H1 (cell line): ENCODE measurements around the gene CDCA7. TPM values are rescaled to one million over a fixed set of nuclear protein-coding genes. Genes with fewer than 3 reads are reported as not detected.

Source experiments
- CTCF ChIA-PET: fragments of 300-600 bp; sonication (Branson Sonifier 250); formaldehyde crosslinking; loops from one replicate; lab custom pipeline; 2021; ENCODE audit not compliant: partially characterized antibody; lab: Charles Lee
- POLR2A ChIA-PET: fragments of 300-600 bp; sonication (Branson Sonifier 250); formaldehyde crosslinking; loops from one replicate; lab custom pipeline; 2021; ENCODE audit warnings: inconsistent platforms; ENCODE audit not compliant: partially characterized antibody; lab: Charles Lee
- DNase-seq, 2 experiments: peaks; one replicate each; pipeline versions ENCODE4 v3.0.0 to v3.0.0-alpha.2; 2010 to 2022; ENCODE audit warnings: low spot score in 2 of 2, low read depth in 1 of 2, mixed read lengths in 1 of 2
- FAIRE-seq: peaks from 2 replicates; lab custom pipeline; 2011; peaks lifted over from hg19 to GRCh38; lab: Jason Lieb, UNC
- H2AFZ ChIP-seq: 2 replicates; pipeline ENCODE4 v1.8.1; 2012; ENCODE audit warnings: low read length, inconsistent platforms
- H2AK5ac ChIP-seq: 2 replicates; pipeline ENCODE4 v1.6.1; 2013; ENCODE audit warnings: low read depth, low read length
- H2BK120ac ChIP-seq: replicated peaks from 2 replicates; pipeline ENCODE3; 2013; ENCODE audit warnings: low read depth, low read length, inconsistent platforms
- H2BK12ac ChIP-seq: 2 replicates; pipeline ENCODE4 v1.6.1; 2013; ENCODE audit warnings: low read depth, low read length
- H2BK15ac ChIP-seq: 2 replicates; pipeline ENCODE4 v1.6.1; 2013; ENCODE audit warnings: low read length
- H2BK20ac ChIP-seq: 2 replicates; pipeline ENCODE4 v1.6.1; 2013; ENCODE audit warnings: low read length
- H2BK5ac ChIP-seq: 2 replicates; pipeline ENCODE4 v1.6.1; 2013; ENCODE audit warnings: low read depth, low read length
- H3K14ac ChIP-seq: 2 replicates; pipeline ENCODE4 v1.6.1; 2013; ENCODE audit warnings: inconsistent platforms; ENCODE audit not compliant: insufficient read length
- H3K18ac ChIP-seq: 2 replicates; pipeline ENCODE4 v1.6.1; 2013; ENCODE audit warnings: low read length; ENCODE audit errors: extremely low read depth
- H3K23ac ChIP-seq: 2 replicates; pipeline ENCODE4 v1.6.1; 2013; ENCODE audit warnings: inconsistent platforms; ENCODE audit not compliant: insufficient read length
- H3K23me2 ChIP-seq: 2 replicates; pipeline ENCODE4 v1.6.1; 2013; ENCODE audit warnings: low read depth, low read length
- H3K27ac ChIP-seq: 2 replicates; pipeline ENCODE4 v1.6.1; 2011; ENCODE audit warnings: low read depth, low read length, inconsistent platforms
- H3K27me3 ChIP-seq, 4 experiments: replicated peaks in 1 of 4; 1 replicate in 1 of 4; 2 replicates in 3 of 4; pipeline versions ENCODE4 v1.6.1 to v1.8.1; 2011 to 2013; ENCODE audit warnings: low read length in 3 of 4, mild to moderate bottlenecking in 3 of 4, inconsistent platforms in 2 of 4, mixed read lengths in 2 of 4, moderate library complexity in 1 of 4; ENCODE audit not compliant: control insufficient read depth in 3 of 4, insufficient read depth in 3 of 4; ENCODE audit errors: extremely low read depth in 1 of 4
- H3K36me3 ChIP-seq, 4 experiments: 2 replicates each; pipeline versions ENCODE4 v1.6.1 to v1.8.1; 2011 to 2013; ENCODE audit warnings: mild to moderate bottlenecking in 4 of 4, low read length in 3 of 4, moderate library complexity in 2 of 4, control low read depth in 1 of 4, inconsistent platforms in 1 of 4; ENCODE audit not compliant: insufficient read depth in 4 of 4, control insufficient read depth in 2 of 4
- H3K4ac ChIP-seq: replicated peaks from 2 replicates; pipeline ENCODE3; 2013; ENCODE audit warnings: low read length, low read depth, mixed read lengths, inconsistent platforms; ENCODE audit not compliant: insufficient read length
- H3K4me1 ChIP-seq, 4 experiments: replicated peaks in 1 of 4; 1 replicate in 1 of 4; 2 replicates in 3 of 4; pipeline versions ENCODE4 v1.6.1 to v1.8.1; 2011 to 2013; ENCODE audit warnings: low read length in 3 of 4, inconsistent platforms in 2 of 4, mixed read lengths in 1 of 4; ENCODE audit not compliant: insufficient read depth in 4 of 4, control insufficient read depth in 3 of 4
- H3K4me2 ChIP-seq, 2 experiments: 2 replicates each; pipeline versions ENCODE4 v1.6.1 to v1.8.1; 2011 to 2013; ENCODE audit warnings: low read depth in 2 of 2, low read length in 2 of 2, control low read depth in 1 of 2, inconsistent platforms in 1 of 2, mild to moderate bottlenecking in 1 of 2; ENCODE audit not compliant: insufficient read depth in 1 of 2
- H3K4me3 ChIP-seq, 4 experiments: fragments of 200-600, 300-600 bp in 1 of 4; sonication (generic), shearing (Covaris generic), sonication (Bioruptor Twin) in 1 of 4; 2 replicates each; pipeline versions ENCODE4 v1.5.1 to v1.8.1; 2011 to 2016; ENCODE audit warnings: low read length in 4 of 4, low read depth in 3 of 4, control low read depth in 2 of 4, inconsistent platforms in 2 of 4, mild to moderate bottlenecking in 2 of 4, mixed read lengths in 1 of 4, moderate library complexity in 1 of 4; ENCODE audit not compliant: insufficient read depth in 2 of 4; ENCODE audit errors: extremely low read depth in 1 of 4
- H3K56ac ChIP-seq: replicated peaks from 2 replicates; pipeline ENCODE3; 2013; ENCODE audit warnings: low read depth, mild to moderate bottlenecking, mixed read lengths, low read length, inconsistent platforms; ENCODE audit not compliant: insufficient read length
- H3K79me1 ChIP-seq: 2 replicates; pipeline ENCODE4 v1.6.1; 2013; ENCODE audit warnings: low read depth, low read length, control low read depth
- H3K79me2 ChIP-seq, 2 experiments: 2 replicates each; pipeline versions ENCODE4 v1.6.1 to v1.8.1; 2012 to 2013; ENCODE audit warnings: low read length in 2 of 2, mild to moderate bottlenecking in 2 of 2, inconsistent platforms in 1 of 2; ENCODE audit not compliant: insufficient read depth in 2 of 2, control insufficient read depth in 1 of 2
- H3K9ac ChIP-seq, 4 experiments: replicated peaks in 1 of 4; 1 replicate in 1 of 4; 2 replicates in 3 of 4; pipeline versions ENCODE4 v1.6.1 to v1.8.1; 2011 to 2013; ENCODE audit warnings: low read depth in 3 of 4, low read length in 3 of 4, control low read depth in 2 of 4, mild to moderate bottlenecking in 2 of 4, moderate library complexity in 2 of 4, inconsistent platforms in 1 of 4; ENCODE audit errors: extremely low read depth in 1 of 4
- H3K9me3 ChIP-seq, 2 experiments: 2 replicates each; pipeline versions ENCODE4 v1.6.1 to v1.8.1; 2012 to 2013; ENCODE audit warnings: mild to moderate bottlenecking in 2 of 2, moderate library complexity in 2 of 2, control low read depth in 1 of 2, inconsistent platforms in 1 of 2, low read depth in 1 of 2, low read length in 1 of 2, mixed read lengths in 1 of 2; ENCODE audit not compliant: insufficient read depth in 2 of 2
- H4K20me1 ChIP-seq, 2 experiments: replicated peaks in 1 of 2; 2 replicates each; pipeline versions ENCODE3 to v1.8.1; 2011 to 2013; ENCODE audit warnings: inconsistent platforms in 2 of 2, low read length in 2 of 2, mild to moderate bottlenecking in 1 of 2; ENCODE audit not compliant: insufficient read depth in 2 of 2, control insufficient read depth in 1 of 2
- H4K5ac ChIP-seq: 2 replicates; pipeline ENCODE4 v1.6.1; 2013; ENCODE audit warnings: low read length, low read depth, mixed read lengths, inconsistent platforms; ENCODE audit not compliant: insufficient read length
- H4K8ac ChIP-seq: 2 replicates; pipeline ENCODE4 v1.8.0; 2013; ENCODE audit warnings: mild to moderate bottlenecking, moderate library complexity, low read length, inconsistent platforms; ENCODE audit not compliant: insufficient read depth; ENCODE audit errors: extremely low read depth
- H4K91ac ChIP-seq: replicated peaks from 2 replicates; pipeline ENCODE3; 2013; ENCODE audit warnings: low read length, mixed read lengths, inconsistent platforms; ENCODE audit not compliant: insufficient read length
- CBX8 ChIP-seq: fragments of 300-800, 300-1000 bp; sonication (generic); IDR thresholded peaks from 2 replicates; pipeline ENCODE4 v1.7.1; 2016; ENCODE audit warnings: low read depth, low read length, borderline replicate concordance
- CHD1 ChIP-seq: IDR thresholded peaks from 2 replicates; pipeline ENCODE4 v1.6.1; 2012; ENCODE audit warnings: low read depth, low read length, improper control_type of control experiment
- CREB1 ChIP-seq: IDR thresholded peaks from 2 replicates; pipeline ENCODE4 v1.6.1; 2012; ENCODE audit warnings: inconsistent platforms
- CTBP2 ChIP-seq: IDR thresholded peaks from 2 replicates; pipeline ENCODE4 v1.7.0; 2011; ENCODE audit warnings: borderline replicate concordance, mild to moderate bottlenecking, moderate library complexity, mixed read lengths, low read length; ENCODE audit not compliant: insufficient read depth, insufficient read length
- HDAC6 ChIP-seq: IDR thresholded peaks from one replicate; pipeline ENCODE4 v1.7.1; 2012; ENCODE audit warnings: low read depth, mild to moderate bottlenecking, inconsistent platforms, low read length, moderate library complexity
- JUN ChIP-seq: IDR thresholded peaks from 2 replicates; pipeline ENCODE4 v1.6.1; 2011; ENCODE audit warnings: low read depth, mild to moderate bottlenecking, improper control_type of control experiment, low read length
- KDM1A ChIP-seq: fragments of 200-600, 300-600 bp; sonication (generic); IDR thresholded peaks from 2 replicates; pipeline ENCODE4 v1.7.1; 2016; ENCODE audit warnings: mild to moderate bottlenecking, low read length, borderline replicate concordance
- KDM5A ChIP-seq: fragments of 200-600 bp; IDR thresholded peaks from 2 replicates; pipeline ENCODE4 v1.7.1; 2012; ENCODE audit warnings: mild to moderate bottlenecking, low read length, inconsistent platforms, mixed read lengths
- RNF2 ChIP-seq: fragments of 200-900, 300-1000 bp; sonication (generic); IDR thresholded peaks from 2 replicates; pipeline ENCODE4 v1.7.1; 2016; ENCODE audit warnings: borderline replicate concordance, low read depth, mild to moderate bottlenecking, antibody characterized with exemption, low read length; ENCODE audit not compliant: poor library complexity, severe bottlenecking; ENCODE audit errors: missing control alignments
- SRF ChIP-seq: IDR thresholded peaks from 2 replicates; pipeline ENCODE4 v1.6.1; 2011; ENCODE audit warnings: mild to moderate bottlenecking, low read depth, low read length, moderate library complexity
- SUZ12 ChIP-seq: fragments of 200-600 bp; sonication (generic); IDR thresholded peaks from 2 replicates; pipeline ENCODE4 v1.6.1; 2012; ENCODE audit warnings: mild to moderate bottlenecking, inconsistent platforms, low read length, moderate library complexity, mixed read lengths
- TCF12 ChIP-seq: IDR thresholded peaks from 2 replicates; pipeline ENCODE4 v1.6.1; 2011; ENCODE audit warnings: low read depth, mild to moderate bottlenecking, low read length
- ZNF274 ChIP-seq: IDR thresholded peaks from 2 replicates; pipeline ENCODE4 v1.7.0; 2012; ENCODE audit warnings: low read length, borderline replicate concordance; ENCODE audit errors: extremely low read depth
- WGBS, 2 experiments: shearing (Covaris generic) in 1 of 2; methylation state at CpG; one replicate each; pipeline versions ENCODE4 v1.1.6 to v1.1.7; 2013 to 2015; ENCODE audit warnings: low lambda C conversion rate in 2 of 2, mixed read lengths in 2 of 2, inconsistent platforms in 1 of 2, low coverage in 1 of 2, missing lambda C conversion rate in 1 of 2; ENCODE audit not compliant: insufficient replicate concordance in 2 of 2, insufficient coverage in 1 of 2, insufficient read length in 1 of 2; ENCODE audit errors: extremely low coverage in 1 of 2, missing lambda C conversion rate in 1 of 2; 5-methylcytosine and 5-hydroxymethylcytosine counted together
- polyA plus RNA-seq, 7 experiments: library from polyadenylated mRNA; depleted of rRNA in 3 of 7; stranded (reverse) in 5 of 7; unstranded in 2 of 7; fragments of >200 nt in 5 of 7; fragments of 200-250 nt in 2 of 7; gene quantifications; 1 replicate in 5 of 7; 2 replicates in 1 of 7; 4 replicates in 1 of 7; pipeline versions ENCODE4 v1.2.1 to v1.2.3, GENCODE V29; 2011 to 2013; ENCODE audit warnings: missing spikeins in 2 of 7, mixed read lengths in 2 of 7
- total RNA-seq: library from RNA; stranded (reverse); fragmentation: NEBNext Ultra II Directional; extraction: Animal tissue kit (Norgen Biotek cat#: 25700); gene quantifications from 2 replicates; pipeline ENCODE4 v1.2.1, GENCODE V29; 2021

Gene CDCA7
- total and polyA plus RNA-seq, 2 of the 8 experiments (the other 6 are each of a cell fraction or from before 2014, with no cell fraction given) = 64.4 to 80.4 TPM

- H3K18ac ChIP-seq = no peak overlapping the region
- H2AK5ac ChIP-seq = no peak overlapping the region
- H3K79me1 ChIP-seq = no peaks in the 10 kb centered on the region
- H3K14ac ChIP-seq = no peak overlapping the region
- no peaks in the 10 kb centered on the region; a peak in 2 of 7 replicates for H3K27me3 ChIP-seq
- no peak overlapping the region for H3K23ac ChIP-seq
- H2BK12ac ChIP-seq = no peak overlapping the region
- ChIA-PET POLR2A (interaction anchor here (1.2 kb wide), 1 partner anchor 26 kb away, joined by 3 read pairs; no protein-coding TSS in a partner anchor), CTCF (interaction anchor here (1.0 to 5.6 kb wide), 28 partner anchors 11 to 943 kb away, joined by 3 to 61 read pairs (median 6); no protein-coding TSS in a partner anchor)
- no peak overlapping the region for H2BK15ac ChIP-seq
- H3K79me2 ChIP-seq = no peaks in the 10 kb centered on the region
- peaks cover 2% of the 10 kb centered on the region; the same call in 1 of the 2 replicates for H3K23me2 ChIP-seq
- H4K8ac ChIP-seq = no peak overlapping the region
- H3K27ac ChIP-seq = no peak overlapping the region
- no peak overlapping the region for H3K9ac ChIP-seq
- FAIRE-seq (no peak), DNase-seq (no peak)
- H3K9me3 ChIP-seq = no peaks in the 10 kb centered on the region
- no peak overlapping the region for H2BK120ac ChIP-seq
- no peak overlapping the region for H4K5ac ChIP-seq
- 41% methylated on average over 7 of the region's 7 CpGs; no CpG with 5 or more reads in 1 of the 2 experiments for WGBS, 2 experiments
- H3K4ac ChIP-seq = no peak overlapping the region
- no peak overlapping the region for H2BK20ac ChIP-seq
- H2BK5ac ChIP-seq = no peak overlapping the region
- H2AFZ ChIP-seq = 0 out of 2 replicates have a peak overlapping the region, but pooled peaks have one; percentile 38
- H3K36me3 ChIP-seq = no peaks in the 10 kb centered on the region
- peak overlapping the region in 2 of 4 experiments; percentile 1 to 50; a peak in 3 of 8 replicates for H3K4me3 ChIP-seq
- H4K20me1 ChIP-seq = no peaks in the 10 kb centered on the region
- H3K4me1 ChIP-seq = peaks cover 3 to 11% (median 6%) of the 10 kb centered on the region in 4 experiments; a peak in 4 of 7 replicates
- no peak overlapping the region for H3K56ac ChIP-seq
- H4K91ac ChIP-seq = no peak overlapping the region
- peak overlapping the region; percentile 15 to 70; a peak in 3 of 4 replicates for H3K4me2 ChIP-seq
- TF ChIP-seq CTBP2 = no peak
- TF ChIP-seq RNF2 = no peak
- TF ChIP-seq TCF12 = no peak
- no peak for TF ChIP-seq CBX8
- TF ChIP-seq ZNF274 = no peak
- TF ChIP-seq SUZ12 = no peak
- no peak for TF ChIP-seq HDAC6
- TF ChIP-seq KDM5A = no peak
- TF ChIP-seq JUN = no peak
- TF ChIP-seq KDM1A = no peak
- TF ChIP-seq CREB1 = no peak
- no peak for TF ChIP-seq SRF
- TF ChIP-seq CHD1 = no peak
Observed at GRCh38 chr2:173401716-173402326, 47.1 kb downstream of the CDCA7 start.
